ENCODE measurements around the gene GPR4.
"Not testable (repeated sequence)": the region's sequence is repeated elsewhere in the genome, so short reads cannot be mapped to it uniquely, and the experiment has no call there.

The GPR4 gene

GRCh38 chr19:45638930-45639729, 37.1 kb upstream of the GPR4 start, which contains the start of gene EML2:
Gene EML2 (minus strand): TSS chr19:45639397. CDS start chr19:45639376, 21 bp downstream.
- TF ChIP-seq TAF1 (IDR thresholded peaks at IDR 0.05; ENCODE audit: borderline replicate concordance, low read depth, low read length) (no peak), POLR2A (IDR thresholded peaks at IDR 0.05; ENCODE audit: low read depth, low read length) (peak; percentile 56; the same call in 1 of the 2 replicates)
- FAIRE-seq, result peak; percentile 54
- peak; percentile 62 for DNase-seq (ENCODE audit: insufficient read length)

- FAIRE-seq (no peak), DNase-seq (ENCODE audit: insufficient read length) (no peak)
- TF ChIP-seq TAF1 (IDR thresholded peaks at IDR 0.05; ENCODE audit: borderline replicate concordance, low read depth, low read length), result no peak
Observed at GRCh38 chr19:45637890-45638667, 36.1 kb upstream of the GPR4 start.

- FAIRE-seq (no peak), DNase-seq (ENCODE audit: insufficient read length) (no peak)
- TF ChIP-seq POLR2AphosphoS5 (IDR thresholded peaks at IDR 0.05; ENCODE audit: low read depth, low read length) (no peak), POLR2A (IDR thresholded peaks at IDR 0.05; ENCODE audit: low read depth, low read length) (no peak), TAF1 (IDR thresholded peaks at IDR 0.05; ENCODE audit: borderline replicate concordance, low read depth, low read length) (no peak)
Observed at GRCh38 chr19:45636902-45637301, 34.9 kb upstream of the GPR4 start.

- FAIRE-seq, result no peak
- TF ChIP-seq POLR2AphosphoS5 (IDR thresholded peaks at IDR 0.05; ENCODE audit: low read depth, low read length) (no peak), POLR2A (IDR thresholded peaks at IDR 0.05; ENCODE audit: low read depth, low read length) (no peak), TAF1 (IDR thresholded peaks at IDR 0.05; ENCODE audit: borderline replicate concordance, low read depth, low read length) (no peak)
- no peak for DNase-seq (ENCODE audit: insufficient read length)
Observed at GRCh38 chr19:45636275-45636674, 34.3 kb upstream of the GPR4 start.

GRCh38 chr19:45632468-45633196, 30.6 kb upstream of the GPR4 start:
- no peak for DNase-seq (ENCODE audit: insufficient read length)
- no peak for FAIRE-seq
- TF ChIP-seq TAF1 (IDR thresholded peaks at IDR 0.05; ENCODE audit: borderline replicate concordance, low read depth, low read length) (no peak), POLR2AphosphoS5 (IDR thresholded peaks at IDR 0.05; ENCODE audit: low read depth, low read length) (no peak), POLR2A (IDR thresholded peaks at IDR 0.05; ENCODE audit: low read depth, low read length) (no peak)

- no peak for FAIRE-seq
- TF ChIP-seq TAF1 (IDR thresholded peaks at IDR 0.05; ENCODE audit: borderline replicate concordance, low read depth, low read length) (no peak), POLR2AphosphoS5 (IDR thresholded peaks at IDR 0.05; ENCODE audit: low read depth, low read length) (no peak), POLR2A (IDR thresholded peaks at IDR 0.05; ENCODE audit: low read depth, low read length) (no peak)
- DNase-seq (ENCODE audit: insufficient read length), result no peak
Observed at GRCh38 chr19:45630463-45630862, 28.5 kb upstream of the GPR4 start.

GRCh38 chr19:45629704-45630103, 27.7 kb upstream of the GPR4 start:
- TF ChIP-seq TAF1 (IDR thresholded peaks at IDR 0.05; ENCODE audit: borderline replicate concordance, low read depth, low read length), result no peak
- TF ChIP-seq POLR2A (IDR thresholded peaks at IDR 0.05; ENCODE audit: low read depth, low read length), result no peak
- no peak for TF ChIP-seq POLR2AphosphoS5 (IDR thresholded peaks at IDR 0.05; ENCODE audit: low read depth, low read length)
- FAIRE-seq (peak; percentile 54), DNase-seq (ENCODE audit: insufficient read length) (no peak)

- DNase-seq (ENCODE audit: insufficient read length); FAIRE-seq: not testable (repeated sequence)
Observed at GRCh38 chr19:45628219-45628618, 26.2 kb upstream of the GPR4 start.

- TF ChIP-seq POLR2A (IDR thresholded peaks at IDR 0.05; ENCODE audit: low read depth, low read length) (no peak), TAF1 (IDR thresholded peaks at IDR 0.05; ENCODE audit: borderline replicate concordance, low read depth, low read length) (no peak), POLR2AphosphoS5 (IDR thresholded peaks at IDR 0.05; ENCODE audit: low read depth, low read length) (no peak)
- no peak for DNase-seq (ENCODE audit: insufficient read length)
- peak; percentile 27 for FAIRE-seq
Observed at GRCh38 chr19:45623984-45624383, 22.0 kb upstream of the GPR4 start.

- DNase-seq (ENCODE audit: insufficient read length) (no peak), FAIRE-seq (no peak)
- TF ChIP-seq POLR2A (IDR thresholded peaks at IDR 0.05; ENCODE audit: low read depth, low read length), result no peak
Observed at GRCh38 chr19:45621976-45622503, 20.0 kb upstream of the GPR4 start.

GRCh38 chr19:45621389-45621788, 19.4 kb upstream of the GPR4 start:
- no peak for DNase-seq (ENCODE audit: insufficient read length)
- TF ChIP-seq POLR2A (IDR thresholded peaks at IDR 0.05; ENCODE audit: low read depth, low read length), result no peak
- TF ChIP-seq TAF1 (IDR thresholded peaks at IDR 0.05; ENCODE audit: borderline replicate concordance, low read depth, low read length), result no peak
- TF ChIP-seq POLR2AphosphoS5 (IDR thresholded peaks at IDR 0.05; ENCODE audit: low read depth, low read length), result no peak
- no peak for FAIRE-seq

GRCh38 chr19:45616704-45617017, 14.6 kb upstream of the GPR4 start:
- no peak for DNase-seq (ENCODE audit: insufficient read length)
- no peak for FAIRE-seq
- no peak for TF ChIP-seq TAF1 (IDR thresholded peaks at IDR 0.05; ENCODE audit: borderline replicate concordance, low read depth, low read length)
- TF ChIP-seq POLR2A (IDR thresholded peaks at IDR 0.05; ENCODE audit: low read depth, low read length), result no peak
- no peak for TF ChIP-seq POLR2AphosphoS5 (IDR thresholded peaks at IDR 0.05; ENCODE audit: low read depth, low read length)

Data from GM12892 (cell line).